ENCODE results near the gene NINJ1.

Gene NINJ1

GRCh38 chr9:93132287-93132927, 1.6 kb downstream of the NINJ1 start:
- no peak for DNase-seq

GRCh38 chr9:93131599-93132286, 2.3 kb downstream of the NINJ1 start:
- no peak for DNase-seq

- DNase-seq: no peak
Observed at GRCh38 chr9:93130861-93131481, 3.1 kb downstream of the NINJ1 start.

GRCh38 chr9:93129691-93130500, 4.2 kb downstream of the NINJ1 start:
- no peak for DNase-seq

GRCh38 chr9:93129286-93129685, 4.8 kb downstream of the NINJ1 start:
- DNase-seq: no peak

- no peak for DNase-seq
Observed at GRCh38 chr9:93128715-93129224, 5.3 kb downstream of the NINJ1 start.

- no peak for DNase-seq
Observed at GRCh38 chr9:93128011-93128714, 5.9 kb downstream of the NINJ1 start.

GRCh38 chr9:93127395-93127911, 6.6 kb downstream of the NINJ1 start:
- DNase-seq: no peak

GRCh38 chr9:93126825-93127368, 7.2 kb downstream of the NINJ1 start:
- DNase-seq: no peak

GRCh38 chr9:93126151-93126781, 7.8 kb downstream of the NINJ1 start:
- DNase-seq: no peak

GRCh38 chr9:93125331-93125894, 8.6 kb downstream of the NINJ1 start:
- DNase-seq: no peak

GRCh38 chr9:93124793-93125192, 9.3 kb downstream of the NINJ1 start:
- no peak for DNase-seq

GRCh38 chr9:93123561-93124283, 10.3 kb downstream of the NINJ1 start:
- no peak for DNase-seq

- DNase-seq: no peak
Observed at GRCh38 chr9:93122721-93123221, 11.3 kb downstream of the NINJ1 start.

- DNase-seq: no peak
Observed at GRCh38 chr9:93121316-93122241, 12.5 kb downstream of the NINJ1 start.

- DNase-seq: no peak
Observed at GRCh38 chr9:93120846-93121315, 13.2 kb downstream of the NINJ1 start.

GRCh38 chr9:93119953-93120845, 13.9 kb downstream of the NINJ1 start:
- no peak for DNase-seq

- no peak for DNase-seq
Observed at GRCh38 chr9:93119703-93119952, 14.4 kb downstream of the NINJ1 start.

Data from activated gamma-delta T cell (primary cell).